Cardiac fibroblast (primary cell): ENCODE data around the gene PGLYRP1.

Source experiments
- DNase-seq, 2 donors: peaks; one replicate each; pipeline versions ENCODE4 v3.0.0 to v3.0.0-alpha.2; 2010; ENCODE audit warnings: low read depth in 2 of 2
- H3K4me3 ChIP-seq, 2 donors: replicated peaks in 1 of 2; 1 replicate in 1 of 2; 2 replicates in 1 of 2; pipeline ENCODE4 v1.5.1; 2011; ENCODE audit warnings: low read depth in 2 of 2, low read length in 2 of 2, mild to moderate bottlenecking in 2 of 2, moderate library complexity in 1 of 2
- CTCF ChIP-seq: IDR thresholded peaks from one replicate; pipeline ENCODE4 v1.5.1; 2011; ENCODE audit warnings: low read depth, mild to moderate bottlenecking, low read length, inconsistent platforms

The PGLYRP1 gene

GRCh38 chr19:46063201-46063600 lies 40.3 kb upstream of the PGLYRP1 start:
- no peak overlapping the region for H3K4me3 ChIP-seq
- no peak for DNase-seq
- TF ChIP-seq CTCF: no peak

GRCh38 chr19:46060012-46060411 lies 37.2 kb upstream of the PGLYRP1 start:
- no peak for DNase-seq
- no peak overlapping the region for H3K4me3 ChIP-seq
- no peak for TF ChIP-seq CTCF

- no peak for TF ChIP-seq CTCF
- no peak overlapping the region for H3K4me3 ChIP-seq
- no peak for DNase-seq
Observed at GRCh38 chr19:46058778-46059177, 35.9 kb upstream of the PGLYRP1 start.

- H3K4me3 ChIP-seq: no peak overlapping the region
- no peak for TF ChIP-seq CTCF
- DNase-seq: no peak
Observed at GRCh38 chr19:46056536-46056935, 33.7 kb upstream of the PGLYRP1 start.

GRCh38 chr19:46052896-46053295 lies 30.0 kb upstream of the PGLYRP1 start:
- TF ChIP-seq CTCF: no peak
- no peak overlapping the region for H3K4me3 ChIP-seq
- DNase-seq: no peak

- DNase-seq: no peak
- no peak for TF ChIP-seq CTCF
Observed at GRCh38 chr19:46049597-46049996, 26.7 kb upstream of the PGLYRP1 start.

GRCh38 chr19:46043519-46043918 lies 20.7 kb upstream of the PGLYRP1 start:
- no peak for DNase-seq
- TF ChIP-seq CTCF: no peak
- no peak overlapping the region for H3K4me3 ChIP-seq

More at GRCh38 chr19:46049597-46049996, 26.7 kb upstream of the PGLYRP1 start:
- H3K4me3 ChIP-seq: no peak overlapping the region
